ENCODE data around the gene SAPCD2. TPM values are rescaled to one million over a fixed set of nuclear protein-coding genes. Genes with fewer than 3 reads are reported as not detected.

SAPCD2 gene
- total and polyA plus RNA-seq, 2 of the 8 experiments (the other 6 are each of a cell fraction or from before 2014, with no cell fraction given) = 12.7 to 32.1 TPM

DNA sequence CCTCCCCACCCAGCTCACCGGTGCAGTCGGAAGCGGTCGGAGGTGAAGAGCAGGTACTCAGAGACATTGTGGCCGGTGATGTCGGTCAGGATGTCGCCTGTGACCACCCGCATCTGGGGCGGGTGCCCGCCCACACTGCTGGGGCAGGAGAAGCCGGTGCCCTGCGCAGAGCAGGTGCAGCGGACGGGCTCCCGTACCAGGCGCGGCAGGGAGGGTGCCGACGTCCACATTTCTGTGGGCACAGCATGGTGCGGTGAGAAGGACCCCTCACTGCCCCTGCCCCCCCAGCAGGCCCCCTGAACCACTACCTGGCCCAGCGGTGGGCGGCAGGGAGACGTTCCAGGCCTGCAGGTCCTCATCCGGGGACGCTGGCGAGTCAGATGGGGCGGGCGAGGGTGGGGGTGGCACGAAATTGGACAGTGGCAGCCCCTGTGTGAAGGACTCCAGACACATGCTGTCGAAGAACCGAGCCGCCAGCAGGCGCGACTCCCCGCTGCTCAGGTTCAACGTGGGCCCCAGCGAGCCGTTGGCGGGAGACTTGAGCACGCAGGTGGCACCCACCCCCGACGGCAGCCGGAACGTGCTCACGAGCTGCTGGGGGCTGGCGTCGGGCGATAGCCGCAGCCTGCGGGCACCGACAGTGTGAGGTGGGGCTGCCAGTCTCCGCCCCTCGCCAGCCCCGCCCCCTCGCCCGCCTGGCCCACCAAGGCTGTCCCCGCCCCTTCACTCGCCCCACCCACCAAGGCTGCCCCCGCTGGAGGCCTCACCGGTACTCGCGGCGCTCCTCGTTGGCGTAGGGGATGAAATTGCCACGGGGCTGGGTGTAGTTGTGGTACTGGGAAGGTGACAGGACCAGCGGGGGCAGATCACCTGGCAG is 57.4 kb downstream of the SAPCD2 start:
- H4K8ac ChIP-seq (ENCODE audit: extremely low read depth, insufficient read depth, low read length) = no peak overlapping the region
- no peaks in the 10 kb centered on the region for H3K79me2 ChIP-seq (ENCODE audit: control insufficient read depth in 1 of 2, insufficient read depth in 2 of 2, low read length in 2 of 2)
- no peak overlapping the region for H3K9ac ChIP-seq (replicated peaks in 1 of 4; ENCODE audit: extremely low read depth in 1 of 4, low read depth in 3 of 4, low read length in 3 of 4)
- H3K14ac ChIP-seq (ENCODE audit: insufficient read length) = no peak overlapping the region
- H2BK20ac ChIP-seq (ENCODE audit: low read length) = no peak overlapping the region
- H2AFZ ChIP-seq (ENCODE audit: low read length) = no peak overlapping the region
- no peak overlapping the region for H2AK5ac ChIP-seq (ENCODE audit: low read depth, low read length)
- no peak for FAIRE-seq
- H3K9me3 ChIP-seq (ENCODE audit: insufficient read depth in 2 of 2, low read depth in 1 of 2, low read length in 1 of 2) = peaks cover 0 to 27% of the 10 kb centered on the region in 2 experiments; a peak in 2 of 4 replicates
- peak overlapping the region in 1 of 2 experiments; percentile 28; a peak in 2 of 4 replicates for H3K4me2 ChIP-seq (ENCODE audit: insufficient read depth in 1 of 2, low read depth in 2 of 2, low read length in 2 of 2)
- no peak overlapping the region for H2BK15ac ChIP-seq (ENCODE audit: low read length)
- no peak overlapping the region for H2BK120ac ChIP-seq (replicated peaks; ENCODE audit: low read depth, low read length)
- H2BK5ac ChIP-seq (ENCODE audit: low read depth, low read length) = no peak overlapping the region
- H3K27ac ChIP-seq (ENCODE audit: low read depth, low read length) = no peak overlapping the region
- no peak overlapping the region for H3K56ac ChIP-seq (replicated peaks; ENCODE audit: insufficient read length, low read depth, low read length)
- peak in 1 of 2 experiments; percentile 64 for DNase-seq (ENCODE audit: low read depth in 1 of 2, low spot score in 2 of 2)
- TF ChIP-seq, protein P1, sequence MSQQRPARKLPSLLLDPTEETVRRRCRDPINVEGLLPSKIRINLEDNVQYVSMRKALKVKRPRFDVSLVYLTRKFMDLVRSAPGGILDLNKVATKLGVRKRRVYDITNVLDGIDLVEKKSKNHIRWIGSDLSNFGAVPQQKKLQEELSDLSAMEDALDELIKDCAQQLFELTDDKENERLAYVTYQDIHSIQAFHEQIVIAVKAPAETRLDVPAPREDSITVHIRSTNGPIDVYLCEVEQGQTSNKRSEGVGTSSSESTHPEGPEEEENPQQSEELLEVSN (IDR thresholded peaks at IDR 0.05) = peak; percentile 51
- TF ChIP-seq, protein P2, sequence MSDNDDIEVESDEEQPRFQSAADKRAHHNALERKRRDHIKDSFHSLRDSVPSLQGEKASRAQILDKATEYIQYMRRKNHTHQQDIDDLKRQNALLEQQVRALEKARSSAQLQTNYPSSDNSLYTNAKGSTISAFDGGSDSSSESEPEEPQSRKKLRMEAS (IDR thresholded peaks at IDR 0.05) = peak; percentile 51; the same call in 1 of the 2 replicates
- TF ChIP-seq EP300 (IDR thresholded peaks at IDR 0.05; ENCODE audit: borderline replicate concordance in 1 of 2, low read depth in 2 of 2, low read length in 2 of 2) (no peak), BACH1 (IDR thresholded peaks at IDR 0.05; ENCODE audit: low read length) (no peak), TEAD4 (IDR thresholded peaks at IDR 0.05; ENCODE audit: low read depth, low read length) (no peak)
- no peaks in the 10 kb centered on the region; the same call in 1 of the 2 replicates for H3K23me2 ChIP-seq (ENCODE audit: low read depth, low read length)
- H3K36me3 ChIP-seq (ENCODE audit: control insufficient read depth in 2 of 4, insufficient read depth in 4 of 4, low read length in 3 of 4) = peaks cover 0 to 13% (median 0%) of the 10 kb centered on the region in 4 experiments; a peak in 1 of 8 replicates
- WGBS, 2 experiments (ENCODE audit: extremely low coverage in 1 of 2, insufficient coverage in 1 of 2, insufficient read length in 1 of 2, insufficient replicate concordance in 2 of 2, low coverage in 1 of 2, low lambda C conversion rate in 2 of 2, missing lambda C conversion rate in 1 of 2) = 86% methylated on average over 50 of the region's 67 CpGs; no CpG with 5 or more reads in 1 of the 2 experiments
- no peak overlapping the region for H4K91ac ChIP-seq (replicated peaks; ENCODE audit: insufficient read length, low read length)
- POLR2A ChIA-PET (ENCODE audit: partially characterized antibody) = interaction anchor here (1.0 kb wide), 1 partner anchor 20 kb away, joined by 4 read pairs; the partner anchor contains the start of gene PAXX
- H3K23ac ChIP-seq (ENCODE audit: insufficient read length) = no peak overlapping the region
- H3K27me3 ChIP-seq (replicated peaks in 1 of 4; ENCODE audit: control insufficient read depth in 3 of 4, extremely low read depth in 1 of 4, insufficient read depth in 3 of 4, low read length in 3 of 4) = no peaks in the 10 kb centered on the region; a peak in 1 of 7 replicates
- no peak overlapping the region for H3K4me3 ChIP-seq (ENCODE audit: extremely low read depth in 1 of 4, insufficient read depth in 2 of 4, low read depth in 3 of 4, low read length in 4 of 4)
- H3K4me1 ChIP-seq (replicated peaks in 1 of 4; ENCODE audit: control insufficient read depth in 3 of 4, insufficient read depth in 4 of 4, low read length in 3 of 4) = peaks cover 0 to 5% (median under 1%) of the 10 kb centered on the region in 4 experiments; a peak in 2 of 7 replicates
- H4K20me1 ChIP-seq (replicated peaks in 1 of 2; ENCODE audit: control insufficient read depth in 1 of 2, insufficient read depth in 2 of 2, low read length in 2 of 2) = no peaks in the 10 kb centered on the region
- CTCF ChIA-PET (ENCODE audit: partially characterized antibody) = interaction anchor here (1.0 to 2.8 kb wide), 7 partner anchors 14 to 88 kb away, joined by 3 to 11 read pairs (median 5); no protein-coding TSS in a partner anchor
- no peak overlapping the region for H4K5ac ChIP-seq (ENCODE audit: insufficient read length, low read depth, low read length)
- H3K79me1 ChIP-seq (ENCODE audit: low read depth, low read length) = no peaks in the 10 kb centered on the region
- no peak overlapping the region for H2BK12ac ChIP-seq (ENCODE audit: low read depth, low read length)
- no peak overlapping the region; the same call in 1 of the 2 replicates for H3K18ac ChIP-seq (ENCODE audit: extremely low read depth, low read length)
- H3K4ac ChIP-seq (replicated peaks; ENCODE audit: insufficient read length, low read depth, low read length) = no peak overlapping the region
